GM18517 (cell line): Measurements from ENCODE around the gene MYOD1.

Source experiments
- ATAC-seq: cut with Tn5 transposase; IDR thresholded peaks from one replicate; pipeline ENCODE4 v1.9.1; 2021; ENCODE audit warnings: mild to moderate bottlenecking, moderate library complexity; ENCODE audit not compliant: unreplicated experiment

Gene MYOD1

DNA sequence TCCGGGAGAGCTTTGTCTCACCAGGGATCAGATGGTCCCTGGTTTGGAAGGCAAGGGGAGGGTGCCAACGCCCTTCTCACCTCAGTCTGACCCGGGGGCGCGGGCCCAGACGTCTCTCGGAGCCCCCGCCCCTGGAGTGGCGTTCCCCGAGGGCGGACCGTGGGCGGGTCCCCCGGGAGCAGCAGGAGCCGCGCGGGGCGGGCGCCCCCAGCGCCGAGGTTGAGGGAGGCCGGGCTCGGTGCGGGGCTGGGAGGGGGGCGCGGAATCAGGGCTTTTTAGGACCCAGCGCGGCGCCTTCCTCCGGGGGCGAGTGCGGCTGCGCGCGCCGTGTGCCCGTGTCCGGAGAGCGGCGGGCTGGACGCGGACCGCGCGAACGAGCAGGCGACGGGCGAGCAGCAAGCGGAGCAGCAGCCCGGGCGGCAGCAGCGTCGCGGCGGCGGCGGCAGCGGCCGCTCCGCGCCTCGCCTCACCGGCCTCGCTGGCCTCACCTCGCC, 15.1 kb downstream of the MYOD1 start, which contains the start of gene KCNC1:
TSS of gene KCNC1 (plus strand) at position 364 of the 494 bp plus-strand sequence. CDS start 1,222 bp downstream, outside the sequence.
- ATAC-seq = no peak

DNA sequence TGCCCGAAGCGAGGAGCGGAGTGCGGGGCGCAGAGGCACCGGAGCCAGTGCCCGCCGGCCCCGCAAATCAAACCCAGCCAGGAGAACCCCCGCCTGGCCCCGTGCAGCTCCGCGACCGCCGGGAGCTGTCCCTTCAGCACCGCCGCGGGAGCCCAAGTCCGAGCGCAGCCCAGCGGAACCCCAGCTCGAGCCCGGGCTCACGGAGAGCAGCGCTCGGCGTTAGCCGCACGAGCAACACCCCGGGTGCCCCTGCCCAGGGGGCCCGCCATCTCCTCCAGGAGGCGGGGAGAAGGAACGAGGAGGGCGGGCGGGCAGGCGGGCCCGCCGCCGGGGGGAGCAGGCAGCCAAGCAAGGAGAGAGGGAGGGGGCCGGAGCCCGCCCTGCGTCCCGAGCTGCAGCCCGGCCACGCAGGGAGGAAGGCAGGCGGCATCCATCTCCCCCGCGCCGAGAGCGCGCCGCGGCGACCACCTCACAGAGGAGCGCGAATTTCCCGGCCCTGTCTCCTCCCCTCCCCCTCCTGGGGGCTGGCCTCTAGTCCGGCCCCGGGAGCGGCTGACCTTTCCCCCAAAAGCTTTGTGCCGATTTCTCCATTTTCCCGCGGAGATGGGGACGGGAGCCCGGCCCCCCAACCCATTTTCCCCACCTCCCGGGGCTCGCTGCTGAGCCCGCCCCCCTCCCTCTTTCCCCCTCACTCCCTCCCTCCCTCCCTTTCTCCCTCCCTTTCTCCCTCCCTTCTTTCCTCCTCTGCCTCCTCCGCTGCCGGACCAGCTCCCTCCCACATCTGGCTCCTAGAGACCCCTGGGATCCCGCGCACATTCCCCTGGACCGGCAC, 15.8 kb downstream of the MYOD1 start:
- no peak for ATAC-seq

DNA sequence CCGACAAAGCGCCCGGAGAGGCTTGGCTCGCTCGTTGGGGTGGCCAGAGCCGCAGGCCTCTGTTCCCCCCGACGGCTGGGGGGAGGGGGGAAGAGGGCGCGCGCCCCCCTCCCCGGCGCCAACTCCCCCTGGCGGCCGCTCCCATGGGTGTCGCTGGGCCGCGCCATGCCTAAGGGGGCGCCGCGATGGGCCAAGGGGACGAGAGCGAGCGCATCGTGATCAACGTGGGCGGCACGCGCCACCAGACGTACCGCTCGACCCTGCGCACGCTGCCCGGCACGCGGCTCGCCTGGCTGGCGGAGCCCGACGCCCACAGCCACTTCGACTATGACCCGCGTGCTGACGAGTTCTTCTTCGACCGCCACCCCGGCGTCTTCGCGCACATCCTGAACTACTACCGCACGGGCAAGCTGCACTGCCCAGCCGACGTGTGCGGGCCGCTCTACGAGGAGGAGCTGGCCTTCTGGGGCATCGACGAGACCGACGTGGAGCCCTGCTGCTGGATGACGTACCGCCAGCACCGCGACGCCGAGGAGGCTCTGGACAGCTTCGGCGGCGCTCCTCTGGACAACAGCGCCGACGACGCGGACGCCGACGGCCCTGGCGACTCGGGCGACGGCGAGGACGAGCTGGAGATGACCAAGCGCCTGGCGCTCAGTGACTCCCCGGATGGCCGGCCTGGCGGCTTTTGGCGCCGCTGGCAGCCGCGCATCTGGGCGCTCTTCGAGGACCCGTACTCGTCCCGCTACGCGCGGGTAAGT, 16.6 kb downstream of the MYOD1 start:
- ATAC-seq = no peak

DNA sequence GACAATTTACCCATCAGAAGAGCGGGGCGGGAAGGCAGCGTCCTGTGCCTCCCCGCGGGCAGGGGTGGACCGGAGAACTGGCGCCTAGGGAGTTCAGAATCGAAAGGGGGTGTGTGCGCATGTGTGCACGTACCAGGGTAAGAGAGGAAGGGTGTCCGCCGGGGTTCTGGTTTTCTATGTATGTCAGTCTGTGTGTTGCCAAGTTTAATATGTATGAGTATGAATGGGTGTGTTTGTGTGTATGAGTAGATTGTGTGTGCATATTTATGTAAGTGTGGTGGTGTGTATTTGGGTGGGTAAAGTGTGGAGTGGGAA, 17.2 kb downstream of the MYOD1 start:
- no peak for ATAC-seq

DNA sequence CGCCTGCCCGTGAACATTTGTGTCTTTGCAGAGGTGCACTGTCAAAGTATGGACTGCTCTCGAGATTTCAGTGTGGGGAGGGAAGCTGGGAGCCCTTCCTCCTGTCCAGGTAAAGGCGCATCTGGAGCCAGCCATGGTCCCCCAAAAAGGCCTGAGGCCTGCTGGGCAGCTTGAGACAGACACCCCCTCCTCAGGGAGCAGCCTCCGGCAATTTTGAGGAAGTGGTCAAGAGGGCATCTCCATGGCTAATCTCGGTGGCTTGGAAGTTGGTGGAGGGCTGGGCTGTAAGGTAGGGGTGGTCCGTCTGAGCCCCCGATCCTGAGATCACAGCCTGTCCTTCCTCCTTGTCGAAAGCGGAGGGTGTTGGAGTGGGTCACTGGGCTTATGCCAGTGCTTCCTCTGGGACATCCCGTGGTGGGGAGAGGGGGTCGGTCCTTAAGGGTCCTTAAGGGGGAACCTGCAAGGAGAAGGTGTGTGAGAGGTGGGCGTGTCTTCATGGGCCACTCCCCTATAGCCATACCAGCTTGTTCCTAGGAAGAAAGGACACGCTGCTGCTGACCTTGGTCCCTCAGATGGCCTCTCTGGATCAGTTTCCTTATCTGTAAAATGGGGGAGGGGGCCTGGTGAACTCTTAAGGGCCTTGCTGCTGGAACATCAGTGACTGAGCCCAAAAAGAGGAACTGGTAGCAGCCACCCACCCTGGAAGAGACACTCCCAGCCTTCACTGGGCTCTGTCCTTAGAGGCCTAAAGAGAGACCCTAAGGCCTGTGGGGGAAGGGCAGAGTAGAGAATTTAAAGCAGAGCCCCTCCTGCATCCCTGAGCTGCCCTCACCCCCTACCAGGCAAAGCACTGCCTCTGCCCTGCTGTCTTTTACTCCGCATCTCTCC, 17.8 kb downstream of the MYOD1 start:
- no peak for ATAC-seq

DNA sequence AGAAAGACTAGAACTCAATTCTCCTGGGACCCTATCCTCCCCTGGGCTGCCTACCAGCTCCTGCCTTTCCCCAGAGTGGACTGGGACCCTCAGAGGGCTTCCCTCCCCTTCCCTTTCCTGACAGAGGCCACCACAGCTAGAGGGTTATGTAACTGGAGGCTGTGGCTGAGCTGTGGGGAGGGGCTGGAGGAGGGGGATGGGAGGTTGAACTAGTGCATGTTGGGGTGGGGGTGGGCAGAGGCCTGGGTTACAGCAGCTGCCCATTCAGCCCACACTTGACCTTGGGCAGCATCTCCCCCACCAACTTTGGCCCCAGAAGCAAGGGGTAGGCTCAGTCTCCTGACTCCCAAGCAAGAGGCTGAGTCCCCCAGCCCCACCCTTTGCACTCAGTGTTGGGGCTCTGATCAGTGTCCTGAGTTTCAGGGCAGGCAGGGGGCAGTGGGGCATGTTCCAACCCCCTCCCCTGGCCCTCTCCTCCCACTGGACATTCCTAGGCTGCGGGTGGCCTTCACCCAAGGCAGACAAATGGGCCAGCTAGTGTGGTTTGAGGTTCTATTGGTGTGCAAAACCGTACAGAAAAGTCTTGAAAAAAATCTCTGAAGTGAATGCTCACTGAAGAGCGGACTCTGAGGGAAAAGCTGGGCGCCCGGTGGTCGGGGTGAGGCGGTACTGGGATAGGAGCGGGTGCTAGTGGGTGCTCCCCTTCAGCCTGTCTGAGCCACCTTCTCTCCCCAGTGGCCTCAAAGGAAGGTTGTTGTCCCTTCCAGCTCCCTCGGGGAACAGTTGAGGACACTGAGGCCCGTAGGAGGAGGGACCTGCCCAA, 19.0 kb downstream of the MYOD1 start:
- no peak for ATAC-seq

DNA sequence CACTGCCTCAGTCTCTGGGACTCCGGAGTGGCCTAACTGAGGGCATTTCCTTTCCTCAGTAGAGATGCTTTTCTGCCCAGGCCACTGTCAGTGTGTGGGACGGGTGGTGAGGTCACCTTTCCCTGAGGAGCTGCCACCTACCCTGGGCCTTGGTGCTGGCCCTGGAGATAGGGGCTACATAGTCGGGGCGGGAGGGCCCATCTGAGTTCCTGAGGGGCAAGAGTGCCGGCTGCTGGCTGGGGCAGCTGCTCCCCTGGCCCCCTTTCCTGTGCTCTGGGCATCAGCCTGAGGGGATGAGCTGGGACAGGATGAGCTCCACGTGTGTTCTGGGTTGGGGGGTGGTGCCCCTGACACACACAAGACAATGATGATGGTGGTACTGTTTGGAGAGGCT, 20.6 kb downstream of the MYOD1 start:
- no peak for ATAC-seq

DNA sequence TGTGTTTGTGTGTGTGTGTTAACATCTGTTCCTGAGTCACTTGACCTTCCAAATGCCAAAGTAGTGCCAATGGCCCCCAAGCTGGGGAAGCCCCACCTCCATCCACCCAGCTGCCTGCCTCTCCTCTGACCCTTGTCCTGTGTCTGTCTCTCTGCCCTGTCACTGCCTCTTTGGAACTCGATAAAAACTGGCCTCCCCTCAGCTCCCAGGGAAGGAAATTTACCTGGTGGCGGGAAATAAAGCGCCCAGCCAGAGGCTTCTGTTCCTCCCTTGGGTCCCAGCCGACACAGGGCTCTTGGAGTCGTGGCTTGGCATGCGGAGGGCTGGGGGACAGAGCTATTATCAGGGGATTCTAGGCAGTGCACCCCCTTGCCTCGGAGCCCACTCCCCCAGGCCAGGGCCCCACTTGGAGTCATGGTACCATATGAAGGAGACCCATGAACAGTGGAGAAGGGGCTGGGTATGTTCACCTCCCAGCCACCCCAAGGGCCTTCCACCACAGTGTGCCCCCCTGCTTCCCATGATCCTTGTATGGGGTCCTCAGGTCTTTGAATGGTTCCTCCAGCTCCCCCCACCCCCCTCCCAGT, 21.4 kb downstream of the MYOD1 start:
- no peak for ATAC-seq

DNA sequence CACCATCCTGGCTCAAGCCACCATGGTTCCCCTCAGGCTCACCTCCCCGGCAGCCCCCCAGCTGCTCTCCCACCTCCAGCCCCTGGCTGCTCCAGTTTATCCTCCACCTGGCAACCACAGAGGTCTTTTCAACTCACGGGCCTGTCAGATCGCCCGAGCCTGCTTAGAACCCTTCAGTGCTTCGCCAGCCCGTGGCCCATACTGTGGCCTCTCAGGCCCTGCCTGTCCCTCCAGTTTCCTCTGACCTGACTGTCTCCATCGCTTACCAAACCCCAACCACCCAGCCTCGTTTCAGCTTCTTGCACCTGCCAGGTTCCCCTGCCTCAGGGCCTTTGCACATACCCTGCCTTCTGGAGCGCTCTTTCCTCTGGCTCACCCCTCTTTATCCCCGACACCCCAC, 22.1 kb downstream of the MYOD1 start:
- no peak for ATAC-seq

DNA sequence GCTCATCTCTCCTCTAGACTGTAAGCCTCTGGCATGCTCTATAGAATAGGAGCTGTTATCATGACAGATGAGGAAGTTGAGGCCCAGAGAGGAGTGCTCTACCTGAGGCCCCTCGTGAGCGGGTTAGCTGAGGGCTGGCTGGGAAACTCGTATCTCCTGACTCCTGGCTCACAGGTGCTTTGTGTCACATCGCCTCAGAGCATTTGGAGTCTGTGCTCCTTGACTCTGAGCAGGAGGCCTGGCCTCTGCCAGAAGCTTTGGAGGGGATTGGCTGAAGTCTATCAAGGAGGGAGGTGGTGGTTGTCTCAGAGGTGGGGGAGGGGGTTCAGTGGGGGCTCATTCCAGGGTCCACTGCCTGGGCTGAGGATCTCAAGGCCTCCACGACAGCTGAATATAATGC, 22.6 kb downstream of the MYOD1 start:
- ATAC-seq = no peak

DNA sequence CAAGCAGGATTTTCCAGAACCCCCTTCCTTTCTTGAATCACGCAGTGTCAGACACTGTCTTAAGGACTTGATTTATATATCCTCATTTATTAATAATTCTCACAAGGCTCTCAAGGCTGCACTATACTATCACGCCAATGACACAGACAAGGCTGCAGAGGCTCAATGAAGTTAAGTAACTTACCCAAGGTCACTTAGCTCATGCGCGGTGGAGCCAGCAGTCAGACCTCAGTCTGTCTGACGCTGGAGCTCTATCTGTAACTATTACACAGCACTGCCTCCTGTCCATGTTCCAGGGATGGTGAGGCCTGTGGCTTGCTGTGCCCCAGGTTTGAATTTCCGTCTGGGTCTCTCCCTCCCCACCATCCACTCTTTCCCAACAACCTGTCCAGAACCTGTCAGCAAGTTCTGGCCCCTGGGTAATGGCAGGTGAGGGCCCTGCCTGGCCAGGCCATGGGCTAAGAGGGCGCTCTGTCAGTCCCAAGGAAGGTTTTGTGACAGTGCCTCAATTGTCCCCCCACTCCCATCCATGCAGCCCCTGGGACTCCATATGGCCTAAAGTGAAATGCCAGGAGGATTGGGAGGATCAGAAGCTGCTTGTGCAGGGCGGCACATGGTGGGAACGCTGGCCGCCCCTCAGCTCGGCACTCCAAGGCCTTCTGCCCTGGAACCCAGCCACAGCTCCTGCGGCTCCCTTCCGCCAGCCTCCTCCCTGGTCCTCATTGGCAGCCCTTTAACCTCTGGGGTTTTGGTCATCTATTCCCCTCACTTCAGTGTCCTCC, 23.8 kb downstream of the MYOD1 start:
- no peak for ATAC-seq

DNA sequence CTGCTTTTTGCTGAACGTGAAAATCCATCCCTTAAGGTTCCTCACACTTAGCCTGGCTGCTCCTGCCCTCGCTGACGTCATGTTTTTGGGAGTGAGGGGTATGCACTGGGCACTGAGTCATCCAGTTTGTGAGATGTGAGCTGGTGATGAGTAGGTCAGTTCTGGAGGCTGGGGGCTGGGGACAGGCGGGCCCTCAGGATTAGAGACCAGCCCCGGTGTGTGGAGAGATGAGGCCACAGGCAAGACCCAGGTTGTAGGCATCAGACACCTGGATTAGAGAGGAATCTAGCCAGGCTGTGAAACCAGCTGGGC, 24.4 kb downstream of the MYOD1 start:
- ATAC-seq = no peak

DNA sequence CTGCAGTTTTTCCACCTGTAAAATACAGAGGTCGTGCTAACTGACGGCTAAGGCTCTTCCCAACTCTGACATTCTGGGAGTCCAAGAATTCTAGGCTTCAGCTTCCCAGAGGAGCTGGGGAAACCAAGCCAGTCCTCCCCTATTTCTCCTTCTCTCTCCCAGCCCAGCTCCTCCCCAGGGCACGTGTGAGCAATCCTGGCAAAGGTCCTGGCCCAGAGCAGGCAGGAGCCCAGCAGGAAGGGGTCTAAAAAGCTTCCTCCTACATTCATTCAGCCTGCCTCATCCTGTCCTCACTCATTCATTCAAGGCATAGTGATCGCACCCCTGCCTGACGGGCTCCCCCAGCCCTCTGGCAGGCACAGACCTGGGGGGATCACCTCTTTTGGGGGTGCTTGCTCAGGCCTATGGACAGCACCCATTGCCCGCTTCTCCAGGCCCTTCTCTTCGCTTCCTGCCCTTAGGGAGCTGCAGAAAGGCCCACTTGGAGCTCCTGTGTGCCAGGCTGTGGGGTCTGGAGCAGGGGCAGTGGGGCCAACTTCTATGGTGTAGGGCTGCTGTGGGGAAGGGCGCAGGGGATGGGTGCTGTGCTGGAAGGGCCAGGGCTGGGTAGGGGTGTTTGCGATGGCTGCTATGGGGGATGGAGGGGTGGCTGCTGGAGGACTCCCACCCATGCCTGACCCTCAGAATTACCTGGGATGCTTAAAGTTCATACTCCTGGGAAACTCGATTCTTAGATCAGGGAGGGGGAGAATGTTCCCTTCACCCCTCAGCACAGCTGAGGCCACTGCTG, 25.0 kb downstream of the MYOD1 start:
- no peak for ATAC-seq

DNA sequence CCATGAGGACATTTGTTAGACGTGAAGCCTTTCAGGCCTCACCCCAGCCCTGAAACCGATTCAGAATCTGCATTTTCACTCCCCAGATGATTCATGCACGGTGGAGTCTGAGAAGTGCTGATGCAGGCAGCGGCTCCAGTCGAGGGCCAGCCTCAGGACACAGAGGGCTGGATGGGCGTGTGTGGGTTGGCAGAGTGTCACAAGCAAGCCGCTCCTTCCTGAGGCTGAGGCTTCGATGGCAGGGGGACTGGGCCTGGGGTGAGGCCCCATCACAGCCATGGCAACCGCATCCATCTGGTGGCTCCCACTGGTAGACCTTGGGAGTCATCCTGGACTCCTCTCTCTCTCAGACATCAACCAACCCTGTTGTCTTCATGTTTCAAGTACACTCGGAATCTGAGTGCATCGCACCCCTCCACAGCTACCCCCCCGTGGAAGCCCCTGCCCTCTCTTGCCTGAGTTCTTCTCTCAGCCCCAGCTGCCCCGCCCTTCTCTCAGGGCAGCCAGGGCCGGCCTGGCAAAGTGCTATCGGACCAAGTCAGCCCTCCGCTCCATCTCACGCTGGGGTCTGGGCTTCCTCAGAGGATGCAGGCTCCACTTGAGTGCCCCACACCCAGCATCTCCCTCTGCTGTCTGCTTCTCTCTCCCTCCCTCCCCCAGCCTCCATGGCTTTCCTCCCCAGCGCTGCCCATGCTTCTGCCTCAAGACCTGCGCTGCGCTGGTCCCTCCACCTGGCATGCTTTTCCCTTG, 25.8 kb downstream of the MYOD1 start:
- no peak for ATAC-seq

DNA sequence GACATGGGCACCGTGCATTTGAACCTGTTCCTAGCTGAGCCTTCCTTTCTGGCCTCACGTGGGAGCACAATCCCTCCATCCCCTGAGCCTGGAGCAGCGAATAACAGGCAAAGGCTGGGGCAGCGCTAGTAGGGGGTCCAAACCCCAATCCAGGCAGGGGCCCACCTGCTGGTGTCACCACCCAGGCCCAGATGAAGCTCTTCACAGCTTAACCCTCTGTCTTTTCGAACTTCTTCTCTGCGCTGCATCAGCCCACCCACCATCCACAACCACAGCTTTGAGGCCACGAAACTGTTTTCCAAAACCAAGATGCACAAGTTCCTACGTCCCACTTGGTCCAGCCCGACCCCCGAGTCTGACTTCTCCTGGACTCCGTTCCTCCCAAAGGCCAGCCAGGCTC, 26.7 kb downstream of the MYOD1 start:
- no peak for ATAC-seq

DNA sequence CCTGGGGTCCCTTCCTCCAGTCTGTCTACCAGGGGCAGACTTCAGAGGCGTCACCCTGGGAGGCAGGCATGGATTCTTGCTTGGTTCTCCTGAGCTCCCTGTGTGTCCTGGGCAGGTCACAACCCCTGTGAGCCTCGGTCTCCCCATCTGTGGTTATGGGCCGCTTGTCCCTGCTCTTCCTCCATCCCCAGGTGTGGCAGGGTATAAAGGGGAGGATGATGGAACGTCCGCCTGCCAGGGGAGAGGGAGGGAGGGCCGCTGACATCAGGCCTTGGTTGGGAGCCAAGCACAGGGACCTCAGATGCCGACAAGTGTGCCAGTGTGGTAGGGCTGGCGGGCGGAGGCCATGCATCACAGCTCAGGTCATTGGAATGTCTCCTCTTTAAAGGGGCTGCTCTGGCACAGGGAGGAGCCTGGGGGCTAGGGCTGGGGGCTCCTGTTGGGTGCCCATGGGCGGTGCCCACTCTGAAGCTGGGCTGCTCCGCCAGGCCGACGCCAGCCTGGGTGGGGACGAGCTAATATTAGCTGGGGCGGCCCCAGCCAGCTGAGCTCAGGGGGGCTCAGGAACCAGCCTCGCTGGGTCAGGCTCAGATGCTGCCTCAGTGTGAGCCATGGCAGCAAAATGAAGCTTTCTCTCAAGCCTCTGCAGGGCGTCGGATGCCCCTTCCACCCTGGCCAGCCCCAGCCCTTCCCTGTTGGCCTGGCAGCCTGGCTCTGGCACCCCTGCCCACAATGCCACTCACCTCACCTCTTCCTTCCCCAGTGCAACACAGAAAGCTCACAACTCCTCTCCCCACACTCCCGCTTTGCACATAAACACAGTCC, 28.0 kb downstream of the MYOD1 start:
- ATAC-seq = no peak

DNA sequence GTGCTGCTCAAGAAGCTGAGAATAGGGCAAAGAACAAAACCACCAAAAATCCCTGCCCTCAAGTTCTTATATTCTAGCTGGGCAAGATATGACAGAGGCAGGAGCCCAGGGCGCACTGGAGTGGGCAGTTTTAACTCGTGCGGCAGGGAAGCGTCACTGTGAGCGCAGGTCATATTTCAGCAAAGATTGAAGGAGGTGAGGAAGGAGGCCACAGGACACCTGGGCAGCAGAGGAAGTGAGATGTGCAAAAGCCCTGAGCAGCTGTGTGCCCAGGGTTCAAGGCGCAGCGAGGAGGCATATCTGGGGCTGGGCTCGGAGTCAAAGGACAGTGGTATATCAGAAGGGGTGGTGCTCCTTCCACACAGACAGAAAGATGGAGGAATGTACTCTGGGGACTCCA, 28.7 kb downstream of the MYOD1 start:
- no peak for ATAC-seq
